K562 (cell line): Measurements from ENCODE around the gene ABCA4. TPM values are rescaled to one million over a fixed set of nuclear protein-coding genes. Genes with fewer than 3 reads are reported as not detected.

Source experiments
- ATAC-seq: fragments of 200-7000 bp; cut with Tn5 transposase; 3 replicates; pipeline ENCODE4 v1.9.1; 2020; ENCODE audit warnings: moderate library complexity
- BruUV-seq: library from RNA; stranded (reverse); fragments of 400-500 nt; replicated peaks from 2 replicates; lab custom pipeline; 2021; lab: Mats Ljungman, UMichigan
- CTCF ChIA-PET: fragments of 300-600 bp; formaldehyde crosslinking; extraction: SDS; loops from one replicate; lab custom pipeline; 2021; ENCODE audit warnings: low intra/inter-chr PET ratio; lab: Yijun Ruan, JAX
- POLR2A ChIA-PET: fragments of 300-600, 350-650 bp; sonication (Branson Sonifier 250); formaldehyde crosslinking; extraction: SDS; loops from one replicate; lab custom pipeline; 2021; ENCODE audit warnings: antibody characterized with exemption, inconsistent platforms; lab: Yijun Ruan, JAX
- DNase-seq, 4 experiments: peaks; one replicate each; pipeline versions ENCODE4 v3.0.0 to v3.0.0-alpha.2; 2011 to 2018; ENCODE audit warnings: low spot score in 3 of 4, mixed read lengths in 3 of 4; ENCODE audit errors: extremely low read depth in 1 of 4
- FAIRE-seq: peaks from 2 replicates; lab custom pipeline; 2011; peaks lifted over from hg19 to GRCh38; lab: Jason Lieb, UNC
- H2AFZ ChIP-seq: 2 replicates; pipeline ENCODE4 v1.6.0; 2011; ENCODE audit warnings: low read depth, low read length, control low read depth, inconsistent platforms
- H3K27ac ChIP-seq: fragments of 200-600 bp; 3 replicates; pipeline ENCODE4 v1.8.0; 2011; ENCODE audit warnings: low read depth, mild to moderate bottlenecking, control low read depth, inconsistent platforms, low read length, moderate library complexity, mixed read lengths; ENCODE audit errors: extremely low read depth
- H3K27me3 ChIP-seq, 2 experiments: fragments of 300-600 bp in 1 of 2; 2 replicates in 1 of 2; 3 replicates in 1 of 2; pipeline versions ENCODE4 v1.6.0 to v1.8.0; 2011; ENCODE audit warnings: inconsistent platforms in 2 of 2, low read length in 2 of 2, mild to moderate bottlenecking in 1 of 2, mixed read lengths in 1 of 2, moderate library complexity in 1 of 2; ENCODE audit not compliant: control insufficient read depth in 2 of 2, insufficient read depth in 2 of 2
- H3K36me3 ChIP-seq: fragments of 300-600 bp; 3 replicates; pipeline ENCODE4 v1.8.0; 2011; ENCODE audit warnings: mild to moderate bottlenecking, low read length, inconsistent platforms; ENCODE audit not compliant: control insufficient read depth, insufficient read depth
- H3K4me1 ChIP-seq, 2 experiments: fragments of 200-600 bp in 1 of 2; replicated peaks in 1 of 2; 2 replicates in 1 of 2; 3 replicates in 1 of 2; pipeline versions ENCODE4 v1.5.1 to v1.8.0; 2011; ENCODE audit warnings: inconsistent platforms in 2 of 2, low read length in 2 of 2, mild to moderate bottlenecking in 1 of 2, mixed read lengths in 1 of 2, moderate library complexity in 1 of 2; ENCODE audit not compliant: control insufficient read depth in 2 of 2, insufficient read depth in 2 of 2
- H3K4me2 ChIP-seq: 2 replicates; pipeline ENCODE4 v1.6.1; 2011; ENCODE audit warnings: low read length, control low read depth, inconsistent platforms, mixed read lengths; ENCODE audit not compliant: insufficient read depth
- H3K4me3 ChIP-seq: fragments of 200-600 bp; sonication (generic), shearing (Covaris generic); 2 replicates; pipeline ENCODE4 v1.5.1; 2016; ENCODE audit warnings: control low read depth, inconsistent platforms
- H3K79me2 ChIP-seq: fragments of 200-600 bp; 3 replicates; pipeline ENCODE4 v1.8.0; 2011; ENCODE audit warnings: low read length, inconsistent platforms; ENCODE audit not compliant: control insufficient read depth, insufficient read depth
- H3K9ac ChIP-seq, 2 experiments: 2 replicates each; pipeline versions ENCODE4 v1.6.0 to v1.6.1; 2011; ENCODE audit warnings: low read depth in 2 of 2, low read length in 2 of 2, control low read depth in 1 of 2, inconsistent platforms in 1 of 2, mild to moderate bottlenecking in 1 of 2, mixed read lengths in 1 of 2; ENCODE audit not compliant: insufficient read depth in 1 of 2
- H3K9me1 ChIP-seq: one replicate; pipeline ENCODE4 v1.6.0; 2011; ENCODE audit warnings: inconsistent platforms, mild to moderate bottlenecking, low read length, moderate library complexity; ENCODE audit not compliant: control insufficient read depth, insufficient read depth
- H3K9me3 ChIP-seq: replicated peaks from 2 replicates; pipeline ENCODE4 v1.5.1; 2011; ENCODE audit warnings: low read depth, low read length, inconsistent platforms; ENCODE audit not compliant: control insufficient read depth, insufficient read depth
- H4K20me1 ChIP-seq: replicated peaks from 2 replicates; pipeline ENCODE4 v1.6.1; 2011; ENCODE audit warnings: low read length, inconsistent platforms, mixed read lengths; ENCODE audit not compliant: control insufficient read depth, insufficient read depth
- CBX8 ChIP-seq: fragments of 200-600 bp; sonication (generic); IDR thresholded peaks from 2 replicates; pipeline ENCODE4 v1.6.1; 2012; ENCODE audit warnings: borderline replicate concordance, mixed run types, low read depth, mild to moderate bottlenecking, moderate library complexity, mixed read lengths, low read length, control low read depth, inconsistent platforms; ENCODE audit not compliant: poor library complexity, severe bottlenecking; ENCODE audit errors: extremely low read depth
- CEBPG ChIP-seq, 3 experiments: fragments of 200-800 bp in 1 of 3; sonication (Bioruptor generic) in 1 of 3; sonication (generic) in 1 of 3; formaldehyde crosslinking in 1 of 3; IDR thresholded peaks in 2 of 3; conservative IDR thresholded peaks in 1 of 3; 2 replicates each; pipeline versions ENCODE4 v1.6.1 to v1.8.0; 2016 to 2022; ENCODE audit warnings: missing compliant biosample characterization in 2 of 3, missing genetic modification characterization in 2 of 3, mild to moderate bottlenecking in 1 of 3, missing genetic modification reagents in 1 of 3
- CSDE1 ChIP-seq, 2 experiments: fragments of 450-650 bp; IDR thresholded peaks; 2 replicates each; pipeline ENCODE4 v1.6.1; 2016; ENCODE audit warnings: mild to moderate bottlenecking in 1 of 2
- FUS ChIP-seq: fragments of 200-400 bp; formaldehyde crosslinking; optimal IDR thresholded peaks from 2 replicates; pipeline ENCODE3; 2017; ENCODE audit warnings: low read depth, low read length
- MCM5 ChIP-seq: fragments of 450-650 bp; IDR thresholded peaks from 2 replicates; pipeline ENCODE4 v1.6.1; 2016; ENCODE audit warnings: low read depth
- NR2F6 ChIP-seq: fragments of 450-650 bp; formaldehyde crosslinking; IDR thresholded peaks from 2 replicates; pipeline ENCODE4 v1.4.0; 2020; ENCODE audit warnings: mild to moderate bottlenecking
- SMARCA5 ChIP-seq: fragments of 450-650 bp; IDR thresholded peaks from 2 replicates; pipeline ENCODE4 v1.6.1; 2016
- SRSF3 ChIP-seq: fragments of 200-400 bp; formaldehyde crosslinking; IDR thresholded peaks from 2 replicates; pipeline ENCODE4 v1.6.1; 2016; ENCODE audit warnings: mild to moderate bottlenecking, low read length, moderate library complexity; ENCODE audit not compliant: insufficient read depth
- ZNF274 ChIP-seq: IDR thresholded peaks from 2 replicates; pipeline ENCODE4 v1.6.1; 2011; ENCODE audit warnings: low read depth, mild to moderate bottlenecking, low read length, moderate library complexity, borderline replicate concordance
- ZNF282 ChIP-seq: sonication (generic); formaldehyde crosslinking; IDR thresholded peaks from 2 replicates; pipeline ENCODE4 v1.8.1; 2023; ENCODE audit warnings: missing genetic modification reagents
- ZNF609 ChIP-seq: sonication (generic); formaldehyde crosslinking; IDR thresholded peaks from 2 replicates; pipeline ENCODE4 v1.8.1; 2023; ENCODE audit warnings: missing genetic modification reagents, mild to moderate bottlenecking, borderline replicate concordance
- WGBS: fragments of 100-300 bp; shearing (Covaris generic); methylation state at CpG from one replicate; pipeline ENCODE4 v1.1.6; 2016; ENCODE audit warnings: low coverage, mixed read lengths; ENCODE audit not compliant: insufficient coverage; ENCODE audit errors: missing lambda C conversion rate; 5-methylcytosine and 5-hydroxymethylcytosine counted together
- in situ Hi-C: fragments of 300-500 bp; cut with MboI; formaldehyde crosslinking; loops from 4 replicates; pipeline ENCODE4 v1.15.0; 2018; ENCODE audit warnings: inconsistent platforms, mixed read lengths
- intact Hi-C: fragments of 100-400 bp; cut with micrococcal nuclease; formaldehyde crosslinking; loops from 2 replicates; pipeline ENCODE4 v1.14.2; 2022
- polyA plus RNA-seq, 8 experiments: library from polyadenylated mRNA; depleted of rRNA in 4 of 8; stranded (reverse) in 5 of 8; unstranded in 3 of 8; fragments of >200 nt; fragmentation: Nextera tagmentation in 2 of 8; fragmentation: Illumina TruSeq in 1 of 8; extraction: Ambion mirVana in 2 of 8; extraction: Trizol in 1 of 8; gene quantifications; 2 replicates each; pipeline versions ENCODE4 v1.2.1 to v1.2.3, GENCODE V29; 2011 to 2014; ENCODE audit warnings: inconsistent platforms in 1 of 8, missing spikeins in 1 of 8
- total RNA-seq, 7 experiments: library from RNA; depleted of rRNA in 6 of 7; stranded (reverse); fragments of >200 nt in 6 of 7; fragmentation: Illumina TruSeq in 2 of 7; extraction: Trizol in 2 of 7; gene quantifications; 2 replicates each; pipeline versions ENCODE4 v1.2.1 to v1.2.3, GENCODE V29; 2011 to 2021; ENCODE audit warnings: low replicate concordance in 1 of 7
- TF ChIP-seq, protein P1 (sequence below): fragments of 200-800 bp; sonication (Bioruptor generic); IDR thresholded peaks from 2 replicates; pipeline ENCODE4 v1.6.1; 2017; ENCODE audit warnings: missing genetic modification characterization, missing compliant biosample characterization

ABCA4 gene
- total and polyA plus RNA-seq, 9 of the 15 experiments (the other 6 are each of a cell fraction or from before 2014, with no cell fraction given): 0.01 to 0.04 TPM; not detected in 7

- TF ChIP-seq, protein P1, sequence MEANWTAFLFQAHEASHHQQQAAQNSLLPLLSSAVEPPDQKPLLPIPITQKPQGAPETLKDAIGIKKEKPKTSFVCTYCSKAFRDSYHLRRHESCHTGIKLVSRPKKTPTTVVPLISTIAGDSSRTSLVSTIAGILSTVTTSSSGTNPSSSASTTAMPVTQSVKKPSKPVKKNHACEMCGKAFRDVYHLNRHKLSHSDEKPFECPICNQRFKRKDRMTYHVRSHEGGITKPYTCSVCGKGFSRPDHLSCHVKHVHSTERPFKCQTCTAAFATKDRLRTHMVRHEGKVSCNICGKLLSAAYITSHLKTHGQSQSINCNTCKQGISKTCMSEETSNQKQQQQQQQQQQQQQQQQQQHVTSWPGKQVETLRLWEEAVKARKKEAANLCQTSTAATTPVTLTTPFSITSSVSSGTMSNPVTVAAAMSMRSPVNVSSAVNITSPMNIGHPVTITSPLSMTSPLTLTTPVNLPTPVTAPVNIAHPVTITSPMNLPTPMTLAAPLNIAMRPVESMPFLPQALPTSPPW (CRISPR knock-in tag): no peak
- no peak for TF ChIP-seq ZNF282
- TF ChIP-seq MCM5: no peak
These were observed 70.3 kb downstream of the ABCA4 start (continued) for GRCh38 chr1:94050675-94051074.

DNA sequence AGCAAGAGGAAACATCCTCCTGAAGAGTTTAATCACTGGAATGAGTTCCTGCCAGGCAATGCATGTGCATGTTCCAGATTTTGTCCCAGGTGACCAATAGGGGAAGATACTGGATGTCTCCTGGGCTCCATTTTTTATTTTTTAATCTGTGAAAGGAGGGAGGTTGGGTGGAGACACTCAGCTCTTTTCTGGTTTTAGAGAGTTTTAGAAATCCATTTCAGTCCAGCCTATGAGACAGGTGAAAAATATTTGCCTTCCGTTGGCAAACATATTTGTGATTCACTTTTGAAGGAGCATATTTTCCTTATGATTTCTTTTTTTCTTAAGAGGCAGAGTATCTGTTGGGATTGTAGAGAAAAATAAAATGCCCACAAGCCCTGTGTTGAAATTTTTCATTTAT, 70.7 kb downstream of the ABCA4 start:
- WGBS: 6% methylated on average over 1 of the region's 1 CpG
- FAIRE-seq (no peak), ATAC-seq (no peak), DNase-seq (no peak)
- intact Hi-C loops: no loop called here
- Histone ChIP-seq H3K9me3 (no peaks in the 10 kb centered on the region), H3K4me2 (no peak overlapping the region), H3K4me1 (0 out of 5 replicates have a peak, but pooled peaks cover 0 to 4% of the 10 kb centered on the region in 2 experiments), H3K79me2 (no peaks in the 10 kb centered on the region), H2AFZ (no peak overlapping the region), H4K20me1 (no peaks in the 10 kb centered on the region), H3K4me3 (no peak overlapping the region), H3K27me3 (peaks cover 5 to 24% of the 10 kb centered on the region in 2 experiments; a peak in 3 of 5 replicates), H3K27ac (no peak overlapping the region), H3K36me3 (no peaks in the 10 kb centered on the region), H3K9ac (no peak overlapping the region), H3K9me1 (no peaks in the 10 kb centered on the region)
- CTCF ChIA-PET: no interaction called here
- in situ Hi-C loops: no loop called here
- POLR2A ChIA-PET: interaction anchor here (1.1 kb wide), 1 partner anchor 14 kb away, joined by 3 read pairs; no protein-coding TSS in a partner anchor
- no TSS peak for BruUV-seq
- TF ChIP-seq CSDE1 (IDR thresholded peaks at IDR 0.05) (no peak), NR2F6 (no peak), CEBPG (CRISPR knock-in tag; IDR thresholded peaks at IDR 0.05) (no peak), CEBPG (tag; conservative IDR thresholded peaks at IDR 0.05 in 1 of 2, IDR thresholded peaks at IDR 0.05 in 1 of 2) (no peak), ZNF274 (no peak), ZNF609 (no peak), SRSF3 (no peak), SMARCA5 (no peak), CBX8 (no peak), FUS (no peak)
